ENCODE measurements around the gene RORC.

DNA sequence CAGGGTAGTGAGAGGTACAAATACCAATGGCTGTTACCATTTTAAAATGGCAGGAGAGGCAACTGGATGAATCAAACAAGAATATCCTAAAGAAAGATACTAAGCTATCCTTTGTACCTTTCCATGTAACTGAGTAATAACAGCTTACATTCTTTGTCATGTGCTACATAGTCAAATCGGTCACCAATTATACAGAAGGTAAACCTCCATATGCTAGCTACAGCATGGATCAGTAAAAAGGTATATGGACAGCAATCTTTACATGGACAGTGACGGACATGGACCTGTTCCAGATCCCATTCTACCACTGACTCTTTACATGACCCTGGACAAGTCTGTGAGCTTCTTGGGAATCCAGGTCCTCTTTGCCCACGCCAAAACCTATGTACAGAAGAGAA is 54.9 kb downstream of the RORC start:
- TF ChIP-seq SAP30 (IDR thresholded peaks at IDR 0.05; ENCODE audit: insufficient read depth, insufficient replicate concordance, low read length), result no peak
- no peak for TF ChIP-seq JUN (IDR thresholded peaks at IDR 0.05; ENCODE audit: low read depth, low read length)
- TF ChIP-seq TAF1 (IDR thresholded peaks at IDR 0.05; ENCODE audit: low read depth, low read length), result no peak
- no peak for TF ChIP-seq EZH2 (IDR thresholded peaks at IDR 0.05; ENCODE audit: low read depth, low read length, severe bottlenecking)
- TF ChIP-seq, protein P1, sequence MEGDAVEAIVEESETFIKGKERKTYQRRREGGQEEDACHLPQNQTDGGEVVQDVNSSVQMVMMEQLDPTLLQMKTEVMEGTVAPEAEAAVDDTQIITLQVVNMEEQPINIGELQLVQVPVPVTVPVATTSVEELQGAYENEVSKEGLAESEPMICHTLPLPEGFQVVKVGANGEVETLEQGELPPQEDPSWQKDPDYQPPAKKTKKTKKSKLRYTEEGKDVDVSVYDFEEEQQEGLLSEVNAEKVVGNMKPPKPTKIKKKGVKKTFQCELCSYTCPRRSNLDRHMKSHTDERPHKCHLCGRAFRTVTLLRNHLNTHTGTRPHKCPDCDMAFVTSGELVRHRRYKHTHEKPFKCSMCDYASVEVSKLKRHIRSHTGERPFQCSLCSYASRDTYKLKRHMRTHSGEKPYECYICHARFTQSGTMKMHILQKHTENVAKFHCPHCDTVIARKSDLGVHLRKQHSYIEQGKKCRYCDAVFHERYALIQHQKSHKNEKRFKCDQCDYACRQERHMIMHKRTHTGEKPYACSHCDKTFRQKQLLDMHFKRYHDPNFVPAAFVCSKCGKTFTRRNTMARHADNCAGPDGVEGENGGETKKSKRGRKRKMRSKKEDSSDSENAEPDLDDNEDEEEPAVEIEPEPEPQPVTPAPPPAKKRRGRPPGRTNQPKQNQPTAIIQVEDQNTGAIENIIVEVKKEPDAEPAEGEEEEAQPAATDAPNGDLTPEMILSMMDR (IDR thresholded peaks at IDR 0.05; ENCODE audit: control extremely low read depth in 1 of 3, insufficient read depth in 1 of 3, low read depth in 1 of 3, low read length in 3 of 3), result no peak
- no peak for TF ChIP-seq KDM1A (IDR thresholded peaks at IDR 0.05; ENCODE audit: borderline replicate concordance, low read length)
- no peak for TF ChIP-seq CHD2 (IDR thresholded peaks at IDR 0.05; ENCODE audit: low read length)
- TF ChIP-seq POLR2A (IDR thresholded peaks at IDR 0.05; ENCODE audit: control extremely low read depth in 1 of 2, low read depth in 2 of 2, low read length in 2 of 2), result no peak
- TF ChIP-seq RAD21 (IDR thresholded peaks at IDR 0.05 in 1 of 2, conservative IDR thresholded peaks at IDR 0.05 in 1 of 2; ENCODE audit: low read depth in 2 of 2, low read length in 2 of 2), result no peak
- no peak for TF ChIP-seq TCF12 (IDR thresholded peaks at IDR 0.05; ENCODE audit: low read depth, low read length)
- no peak for TF ChIP-seq GABPA (IDR thresholded peaks at IDR 0.05; ENCODE audit: borderline replicate concordance, insufficient read depth, low read length)
- no peak for TF ChIP-seq SUZ12 (IDR thresholded peaks at IDR 0.05; ENCODE audit: low read length)
- no peak for TF ChIP-seq BACH1 (IDR thresholded peaks at IDR 0.05; ENCODE audit: low read length)
- no peak for TF ChIP-seq FOSL1 (IDR thresholded peaks at IDR 0.05; ENCODE audit: insufficient read depth, low read depth, low read length)

All from H1 (cell line).